HCEC 1CT (cell line): ENCODE measurements around the gene IFT27.
"Not testable (repeated sequence)": the region's sequence is repeated elsewhere in the genome, so short reads cannot be mapped to it uniquely, and the experiment has no call there.

Experiments
- DNase-seq: peaks from one replicate; pipeline ENCODE4 v3.0.0-alpha.2; 2017

The IFT27 gene

DNA sequence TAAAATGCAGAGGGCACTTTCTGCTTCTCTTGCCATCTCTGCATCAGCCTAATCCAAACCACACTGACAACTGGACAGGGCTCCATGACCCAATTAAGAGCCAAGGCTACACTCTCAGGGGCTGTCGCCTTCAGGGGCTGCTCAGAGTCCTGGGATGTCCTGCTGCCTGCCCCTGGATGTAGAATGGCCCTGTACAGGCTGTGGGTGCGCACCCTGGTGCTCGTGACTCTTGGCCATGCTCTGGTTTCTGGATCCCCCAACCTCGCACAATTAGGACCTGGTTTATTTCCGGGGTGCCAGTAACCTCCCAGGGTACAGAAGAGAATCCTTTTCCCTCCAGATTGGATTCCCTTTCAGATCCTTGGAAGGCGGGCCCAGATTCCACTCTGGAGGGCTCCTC lies 11.3 kb downstream of the IFT27 start:
- DNase-seq, result no peak

DNA sequence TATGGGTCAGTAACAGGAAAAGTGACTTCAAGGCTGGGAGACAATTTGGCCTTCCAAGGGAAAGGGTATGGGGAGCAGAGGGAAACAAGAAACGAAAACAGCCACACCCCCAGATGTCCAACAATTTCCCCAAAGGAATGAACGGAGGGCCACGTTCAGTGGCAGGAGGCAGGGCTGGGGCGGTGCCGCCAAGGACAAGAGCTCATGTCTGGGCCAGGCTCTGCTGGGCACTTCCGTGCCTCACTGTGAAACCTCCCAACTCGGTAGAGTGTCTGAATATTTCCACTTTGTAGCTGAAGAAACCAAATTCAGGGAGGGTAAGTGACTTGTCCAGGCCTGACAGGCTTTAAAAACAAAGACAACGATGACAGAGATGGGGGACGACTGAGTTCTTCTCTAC lies 11.9 kb downstream of the IFT27 start:
- no peak for DNase-seq

DNA sequence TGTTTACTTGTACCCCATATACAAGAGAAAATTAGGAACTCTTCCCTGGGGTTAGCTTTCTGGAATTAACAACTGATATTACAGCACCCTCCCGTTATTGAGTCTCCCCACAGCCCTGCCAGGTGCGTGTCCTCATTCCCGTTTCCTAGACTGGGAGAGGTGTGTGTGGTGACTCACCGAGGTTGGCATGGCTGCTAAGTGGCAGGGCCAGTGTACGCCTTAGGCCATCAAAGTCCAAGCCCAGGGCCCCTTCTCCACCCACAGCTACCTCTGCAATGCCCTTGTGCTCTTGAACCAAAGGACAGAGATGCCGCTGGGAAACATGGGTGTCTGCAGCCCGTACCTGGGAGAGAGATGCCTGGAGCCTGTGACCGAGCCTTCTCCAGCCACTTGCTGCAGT lies 12.3 kb downstream of the IFT27 start:
- no peak for DNase-seq

DNA sequence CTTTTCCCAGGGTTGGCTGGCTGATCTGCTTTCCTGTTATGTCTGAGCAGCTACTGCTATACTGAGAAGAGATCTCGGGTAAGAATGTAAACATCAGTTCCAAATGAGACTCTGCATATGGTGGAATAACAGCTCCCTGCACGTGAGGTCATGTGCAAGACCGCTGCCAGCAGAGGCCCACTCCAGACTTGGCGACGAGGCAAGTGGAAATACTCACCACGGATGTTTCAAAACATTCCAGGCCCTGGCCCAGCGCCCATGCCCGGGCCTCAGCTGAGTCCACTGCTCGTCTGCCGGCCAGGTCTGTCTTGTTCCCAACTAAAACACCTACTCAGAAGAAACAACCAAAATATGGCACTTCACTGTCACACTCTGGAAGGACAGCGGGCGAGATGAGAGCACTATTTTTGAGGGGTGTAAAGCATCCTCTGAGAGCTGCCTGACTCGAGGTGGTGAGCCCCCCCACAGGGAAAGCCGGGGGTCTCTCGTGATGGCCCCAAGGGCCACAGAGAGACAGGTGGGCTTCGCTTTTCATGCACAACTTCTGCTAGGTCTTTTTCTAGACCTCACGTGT lies 13.1 kb downstream of the IFT27 start:
- no peak for DNase-seq

DNA sequence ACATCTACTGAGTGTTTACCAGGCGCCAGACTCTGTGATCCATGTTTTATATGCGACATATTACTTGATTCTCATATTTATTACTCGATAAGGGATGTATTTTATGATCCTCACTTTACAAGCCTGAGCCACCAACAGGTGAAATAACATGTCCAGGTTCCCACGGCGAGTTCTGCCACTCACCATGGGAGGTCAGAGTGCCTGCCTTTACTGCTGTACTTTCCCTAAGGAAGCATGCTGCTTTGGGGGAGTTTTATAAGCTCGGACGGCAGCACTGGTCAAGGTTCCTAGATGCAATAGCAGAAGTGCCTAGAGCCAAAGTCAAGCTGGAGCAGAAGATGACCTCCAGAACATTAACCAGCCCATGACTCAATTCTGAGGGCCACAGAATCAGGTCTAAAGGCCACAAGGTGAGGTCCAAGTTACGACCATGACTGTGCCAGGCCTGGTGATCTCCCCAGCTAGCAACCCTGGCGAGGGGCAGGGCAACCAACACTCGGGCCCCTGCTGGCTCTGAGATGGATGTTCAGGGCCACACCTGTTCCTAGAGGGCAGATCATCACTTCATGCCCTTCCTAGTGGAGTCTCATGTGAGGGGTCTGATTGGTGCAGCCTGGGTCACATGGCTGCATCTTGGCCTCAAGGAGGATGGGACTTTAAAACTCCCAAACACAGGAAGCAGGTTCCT lies 14.2 kb downstream of the IFT27 start:
- DNase-seq, result no peak

DNA sequence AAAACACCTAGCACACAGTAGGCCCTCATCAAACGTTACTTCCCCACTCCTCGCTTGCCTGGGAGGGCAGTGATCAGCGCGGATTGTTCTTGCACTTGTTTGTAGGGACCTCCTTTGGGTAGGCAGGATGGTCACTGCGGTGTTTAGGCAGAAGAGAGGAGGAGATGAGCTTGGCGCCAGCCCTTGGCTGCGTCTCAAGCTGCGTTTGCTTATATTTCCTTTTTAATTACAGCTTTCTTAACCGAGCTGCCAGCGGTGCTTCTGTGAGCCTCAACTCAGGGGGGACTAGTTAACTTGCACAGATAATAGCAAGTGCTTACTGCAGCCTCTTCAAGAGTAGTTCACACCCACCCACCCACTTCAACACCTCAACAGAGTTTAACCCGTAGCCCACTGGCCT lies 15.1 kb downstream of the IFT27 start:
- no peak for DNase-seq

DNA sequence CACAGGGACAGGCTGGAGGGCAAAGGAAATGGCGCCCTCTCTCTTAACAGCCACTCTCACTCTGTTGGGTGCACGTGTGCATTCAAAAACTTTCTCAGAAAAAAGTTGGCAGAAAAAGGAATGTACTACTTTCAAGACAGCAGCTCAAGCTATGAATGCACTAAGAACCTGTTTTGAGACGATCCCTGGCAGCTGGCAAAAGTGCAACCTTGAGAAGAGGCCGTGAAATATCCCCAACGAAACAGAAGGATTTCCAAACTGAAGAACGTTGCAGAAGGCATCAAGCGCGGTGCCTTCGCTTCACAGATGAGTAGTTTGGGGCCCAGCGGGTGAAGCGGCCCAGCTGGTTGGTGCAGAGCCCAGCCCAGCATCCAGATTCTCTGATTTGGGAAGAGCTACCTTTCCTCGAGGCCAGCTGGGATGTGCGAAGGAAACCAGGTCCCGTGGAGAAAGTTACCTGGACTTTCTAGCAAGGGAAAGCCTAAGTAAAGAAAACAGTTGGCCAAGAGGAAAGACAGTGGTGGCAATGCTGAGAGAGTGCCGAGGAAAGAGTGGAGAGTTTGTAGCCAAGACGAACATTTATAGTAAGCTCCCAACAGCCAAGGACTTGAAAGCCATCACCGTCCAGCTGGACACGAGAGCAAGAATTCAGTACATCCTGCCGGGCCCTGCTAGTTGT lies 16.3 kb downstream of the IFT27 start:
- no peak for DNase-seq

DNA sequence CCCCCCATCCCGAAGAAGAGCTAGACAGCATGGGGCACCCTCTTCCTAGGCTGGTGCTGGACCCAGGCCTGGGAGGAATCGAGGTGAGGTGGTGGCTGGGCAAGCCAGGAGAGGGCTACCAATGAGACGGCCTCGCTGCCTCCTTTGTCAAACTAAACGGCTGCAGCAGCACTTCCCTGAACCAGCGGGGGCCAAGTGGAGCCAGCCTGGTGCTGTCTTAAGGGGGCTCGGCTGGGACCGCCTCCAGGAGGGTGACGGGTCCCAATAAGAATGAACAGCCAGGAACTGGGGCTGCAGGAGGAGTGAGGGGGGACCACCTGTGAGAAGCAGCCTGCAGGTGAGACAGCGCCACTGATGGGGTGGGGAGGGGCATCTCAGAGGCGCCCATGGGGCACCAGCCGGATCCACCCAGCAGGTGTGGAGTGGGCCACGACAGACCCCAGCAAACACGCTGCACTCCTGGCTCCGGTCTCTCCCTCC lies 17.1 kb downstream of the IFT27 start:
- no peak for DNase-seq

DNA sequence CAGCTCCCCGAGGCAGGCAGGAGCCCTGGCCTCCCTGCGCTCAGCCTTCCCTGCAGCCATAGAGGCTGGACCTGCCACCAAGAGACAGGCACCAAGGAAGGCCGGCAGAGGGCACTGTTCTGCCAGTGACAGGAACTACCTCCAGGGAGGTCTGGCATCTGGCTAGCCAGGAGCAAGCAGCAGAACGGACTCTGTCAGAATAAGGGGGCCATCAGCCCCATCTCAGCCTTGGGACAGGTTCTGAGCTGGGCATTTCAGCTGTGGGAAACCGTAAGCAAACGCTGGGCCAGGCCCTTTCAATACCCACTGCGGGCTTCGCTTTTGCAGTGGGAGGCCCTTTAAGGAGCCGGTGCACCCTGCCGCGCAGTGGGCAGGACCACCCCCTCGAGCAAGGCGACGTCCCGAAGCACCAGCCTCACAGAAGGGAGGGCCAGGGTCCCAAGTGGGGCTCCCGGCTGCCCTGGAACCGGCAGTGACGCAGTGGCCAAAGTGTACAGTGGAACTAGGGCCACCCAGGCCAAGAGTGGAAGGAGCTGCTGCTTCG lies 18.2 kb downstream of the IFT27 start:
- DNase-seq, result peak; percentile 47

DNA sequence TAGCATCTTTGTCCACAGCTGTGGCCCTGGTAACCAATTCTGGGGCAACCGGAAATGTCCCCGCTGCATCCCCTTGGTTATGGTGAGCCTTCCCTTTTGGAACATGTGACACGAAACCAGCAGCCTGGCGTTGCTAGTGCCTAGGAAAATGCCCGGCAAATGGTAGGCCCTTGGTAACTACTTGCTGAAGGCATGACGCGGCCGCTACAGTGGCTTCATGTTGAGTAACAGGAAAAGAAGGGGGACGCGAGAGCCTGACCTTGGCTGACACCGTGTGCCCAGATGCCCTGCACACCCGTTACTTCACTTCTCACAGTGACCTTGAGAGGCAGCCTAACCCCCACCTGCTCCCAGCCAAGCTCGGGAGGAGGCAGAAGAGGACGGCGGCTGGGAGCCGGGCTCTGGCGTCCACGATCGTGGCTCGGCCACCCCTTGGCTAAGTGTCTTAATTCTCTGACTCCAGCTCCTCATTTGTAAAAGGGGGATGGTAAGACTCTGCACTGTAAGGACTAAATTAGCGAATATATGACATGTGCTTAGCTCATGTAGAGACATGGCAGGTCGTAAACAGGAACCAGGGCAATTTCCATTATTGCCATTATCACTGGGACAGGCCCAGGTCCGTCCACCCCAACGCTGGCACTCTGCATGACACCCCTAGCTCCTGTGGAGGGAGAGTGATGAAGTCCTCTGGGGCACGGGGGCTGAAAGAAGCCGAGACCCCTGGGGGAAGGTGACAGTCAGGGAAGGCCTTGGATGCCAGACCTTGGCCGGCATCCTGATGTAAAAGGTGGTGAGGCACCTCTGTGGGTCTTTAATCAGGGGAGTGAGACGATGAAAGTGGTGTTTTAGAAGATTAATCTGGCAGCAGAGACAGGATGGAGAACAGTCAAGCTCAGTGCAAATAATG lies 18.9 kb downstream of the IFT27 start:
- no peak for DNase-seq

DNA sequence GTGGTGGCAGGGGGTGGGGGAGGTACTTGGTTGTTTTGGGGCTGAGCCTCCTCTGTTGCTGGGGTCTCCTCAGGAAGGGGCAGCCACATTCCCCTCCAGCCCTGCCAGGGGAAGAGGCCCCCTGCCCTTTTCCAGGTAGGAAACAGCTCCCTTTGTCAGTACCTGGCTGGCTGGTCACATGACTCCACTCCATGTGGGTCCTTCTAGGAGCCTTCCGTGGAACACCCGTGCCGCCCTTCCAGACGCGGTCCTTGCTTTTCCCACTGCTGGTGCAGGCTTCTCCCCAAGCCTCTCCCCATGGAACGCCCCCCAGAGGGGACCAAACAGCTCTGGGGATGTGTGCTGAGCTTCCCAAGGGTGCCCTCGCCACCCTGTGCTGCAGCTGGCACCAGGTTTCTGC lies 19.9 kb downstream of the IFT27 start:
- no peak for DNase-seq

DNA sequence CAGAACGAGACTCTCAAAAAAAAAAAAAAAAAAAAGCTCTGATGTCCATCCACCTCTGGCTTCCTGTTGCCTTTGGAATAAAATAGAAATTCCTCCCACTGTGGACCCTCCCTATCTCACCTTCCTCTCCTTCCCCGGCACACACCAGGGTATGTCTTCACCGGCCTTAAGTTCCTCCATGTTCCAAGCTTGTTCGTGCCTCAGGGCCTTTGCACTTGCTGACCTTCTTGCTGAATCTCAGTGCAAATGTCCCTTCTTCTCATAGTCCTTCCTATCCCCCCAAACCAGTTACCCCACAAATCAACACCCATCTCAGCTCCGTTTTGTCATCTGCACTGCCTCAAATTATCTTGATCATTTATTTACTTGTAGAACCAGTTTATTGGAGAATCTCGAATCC lies 20.6 kb downstream of the IFT27 start:
- DNase-seq, result no peak

DNA sequence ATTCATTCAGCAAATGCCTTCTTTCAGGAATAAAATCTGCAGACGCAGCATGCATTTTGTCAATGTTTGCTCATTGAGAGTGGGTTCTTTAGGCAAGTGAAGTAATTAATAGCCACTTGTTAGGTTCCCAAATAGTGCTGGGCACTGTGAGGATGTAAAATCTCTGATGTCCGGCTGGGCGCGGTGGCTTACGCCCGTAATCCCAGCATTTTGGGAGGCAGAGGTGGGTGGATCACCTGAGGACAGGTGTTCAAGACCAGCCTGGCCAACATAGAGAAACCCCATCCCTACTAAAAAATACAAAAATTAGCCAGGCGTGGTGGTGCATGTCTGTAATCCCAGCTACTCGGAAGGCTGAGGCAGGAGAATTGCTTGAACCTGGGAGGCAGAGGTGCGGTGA lies 21.0 kb downstream of the IFT27 start:
- DNase-seq, result not testable (repeated sequence)

DNA sequence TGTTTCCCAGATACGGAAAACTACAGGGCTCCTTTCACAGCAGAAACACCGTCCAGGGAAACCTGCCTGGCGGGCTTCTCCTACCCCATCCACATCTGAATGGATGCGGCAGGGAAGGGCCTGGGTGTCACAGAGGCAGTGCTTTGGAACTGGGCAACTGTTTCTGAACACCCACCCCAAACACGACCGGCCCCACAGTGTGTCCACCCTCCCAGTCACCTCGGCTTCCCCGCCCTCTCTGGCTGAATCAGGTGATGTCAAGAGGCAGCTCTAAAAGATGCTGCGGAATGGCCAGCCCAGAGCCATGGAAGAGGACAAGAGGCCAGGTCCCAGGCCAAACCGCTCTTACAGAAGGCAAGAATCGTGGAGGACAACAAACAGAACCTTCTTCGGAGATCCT lies 22.0 kb downstream of the IFT27 start:
- no peak for DNase-seq

DNA sequence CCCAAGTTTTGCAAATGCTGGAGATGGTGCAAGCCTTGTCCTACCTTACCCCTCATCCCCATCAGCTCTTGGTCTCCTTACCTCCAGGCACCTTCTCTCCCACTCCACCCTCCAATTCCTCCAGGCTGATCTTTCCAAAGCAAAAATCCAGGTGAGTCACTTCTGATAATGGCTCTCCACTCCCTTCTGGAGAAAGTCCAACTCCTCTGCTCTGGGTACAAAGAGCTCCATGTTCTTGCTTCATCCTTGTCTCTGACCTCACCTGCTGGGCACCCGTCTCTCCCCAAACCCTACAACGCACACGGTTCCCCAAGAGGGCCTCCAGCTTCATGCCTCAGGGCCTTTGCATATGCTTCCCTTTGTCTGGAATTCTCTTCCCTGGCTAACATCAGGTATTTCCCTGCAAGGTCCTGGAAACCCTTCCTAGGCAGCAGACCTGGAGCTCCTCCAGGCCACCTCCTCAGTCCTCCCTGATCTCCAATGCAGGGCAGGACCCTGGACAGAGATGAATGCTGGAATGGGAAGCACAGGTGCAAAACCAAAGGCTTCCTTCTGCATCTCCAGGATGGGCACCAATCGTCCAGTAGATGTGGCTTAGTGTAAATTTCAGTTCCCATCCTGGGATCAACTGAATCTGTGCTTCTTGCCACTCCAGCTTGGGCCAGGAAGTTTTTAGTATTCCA lies 22.7 kb downstream of the IFT27 start:
- no peak for DNase-seq

DNA sequence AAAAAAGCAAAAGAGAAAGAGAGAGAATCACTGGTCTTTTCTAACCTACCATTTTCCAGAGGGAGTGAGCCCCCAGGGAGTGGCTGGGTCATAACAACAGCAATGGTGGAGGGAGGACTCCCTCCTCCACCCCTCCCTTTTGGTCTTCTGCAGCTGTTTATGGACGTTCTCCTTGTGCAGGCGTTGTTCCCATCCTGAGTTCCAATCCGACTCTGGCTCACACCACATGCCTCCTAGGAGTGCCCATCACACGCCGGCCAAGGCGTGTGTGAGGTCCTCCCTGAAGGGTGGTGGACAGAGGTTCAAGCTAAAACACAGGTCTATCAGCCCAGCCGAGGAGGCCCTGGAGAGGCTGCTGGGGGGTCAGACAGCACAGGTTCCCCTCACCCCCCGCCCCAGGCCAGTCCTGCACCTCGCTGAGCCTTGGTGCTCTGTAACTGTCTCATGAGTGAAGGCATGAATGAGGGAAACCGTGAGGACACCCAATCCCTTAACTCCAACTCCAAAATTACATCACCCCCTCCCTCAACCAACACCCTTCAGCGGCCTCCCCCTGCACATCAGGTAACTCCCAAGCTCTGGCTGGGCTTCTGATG lies 29.4 kb downstream of the IFT27 start:
- no peak for DNase-seq

DNA sequence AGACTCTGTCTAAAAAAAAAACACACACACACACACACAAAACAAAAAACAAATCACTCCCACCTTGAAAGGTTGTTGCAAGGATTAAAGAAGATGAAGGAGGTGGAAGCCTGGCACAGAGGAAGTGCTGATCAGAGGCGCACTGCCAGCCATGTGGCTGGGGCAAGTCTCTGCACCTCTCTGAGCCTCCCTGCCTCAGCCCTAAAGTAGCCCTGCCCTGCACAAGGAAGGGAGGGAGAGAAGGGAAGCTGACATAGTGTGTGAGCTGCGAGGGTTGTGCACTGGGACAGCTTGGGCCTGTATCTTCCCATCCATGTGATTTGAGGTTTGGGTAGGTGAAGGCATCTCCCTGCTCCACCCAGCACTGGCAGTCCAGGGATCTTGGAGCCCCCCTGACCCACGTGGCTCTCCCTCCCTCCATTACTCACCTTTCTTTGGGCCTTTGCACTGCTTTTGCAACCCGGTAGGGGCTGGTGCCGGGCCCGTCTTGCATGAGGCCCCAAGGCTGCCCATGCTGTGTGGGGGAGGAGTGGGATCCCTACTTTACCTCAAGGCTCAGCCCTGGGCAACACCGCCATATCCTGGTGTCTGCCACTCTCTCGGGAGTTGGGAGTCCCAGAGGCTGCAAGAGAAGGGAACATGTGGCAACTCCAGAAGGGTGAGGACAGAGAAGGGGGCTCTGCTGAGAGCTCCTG lies 30.5 kb downstream of the IFT27 start:
- no peak for DNase-seq

DNA sequence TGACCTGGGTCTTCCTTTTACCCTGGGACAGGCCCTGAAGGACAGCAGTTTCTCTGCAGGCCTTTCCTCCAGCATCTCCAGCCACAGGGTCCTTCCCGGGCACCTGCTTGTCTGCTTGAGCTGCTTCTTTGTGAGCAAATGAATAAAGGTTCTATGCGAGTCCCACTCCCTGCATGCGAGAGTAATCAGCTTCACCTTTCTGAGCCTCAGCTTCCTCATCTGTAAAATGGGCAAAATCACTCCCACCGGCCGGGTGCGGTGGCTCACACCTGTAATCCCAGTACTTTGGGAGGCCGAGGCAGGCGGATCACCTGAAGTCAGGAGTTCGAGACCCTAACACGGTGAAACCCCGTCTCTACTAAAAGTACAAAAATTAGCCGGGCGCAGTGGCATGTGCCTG lies 31.1 kb downstream of the IFT27 start:
- no peak for DNase-seq

DNA sequence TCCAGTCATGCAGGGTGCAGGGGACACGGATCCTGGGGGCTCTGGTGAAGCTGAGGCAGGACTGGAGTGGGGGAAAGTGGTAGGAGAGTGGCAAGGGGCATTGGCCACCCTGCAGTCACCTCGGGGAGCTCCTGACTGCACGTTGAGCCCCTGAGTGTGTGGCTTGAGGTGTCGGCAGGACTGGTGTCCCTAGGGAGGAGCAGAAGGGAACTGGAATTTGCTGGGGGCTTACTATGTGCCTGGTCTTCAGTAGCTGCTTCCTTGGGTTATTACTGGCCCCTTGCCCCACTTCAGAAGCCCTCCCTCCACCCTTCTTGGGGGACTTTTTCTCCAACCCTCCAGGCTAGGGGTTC lies 31.5 kb downstream of the IFT27 start:
- no peak for DNase-seq

DNA sequence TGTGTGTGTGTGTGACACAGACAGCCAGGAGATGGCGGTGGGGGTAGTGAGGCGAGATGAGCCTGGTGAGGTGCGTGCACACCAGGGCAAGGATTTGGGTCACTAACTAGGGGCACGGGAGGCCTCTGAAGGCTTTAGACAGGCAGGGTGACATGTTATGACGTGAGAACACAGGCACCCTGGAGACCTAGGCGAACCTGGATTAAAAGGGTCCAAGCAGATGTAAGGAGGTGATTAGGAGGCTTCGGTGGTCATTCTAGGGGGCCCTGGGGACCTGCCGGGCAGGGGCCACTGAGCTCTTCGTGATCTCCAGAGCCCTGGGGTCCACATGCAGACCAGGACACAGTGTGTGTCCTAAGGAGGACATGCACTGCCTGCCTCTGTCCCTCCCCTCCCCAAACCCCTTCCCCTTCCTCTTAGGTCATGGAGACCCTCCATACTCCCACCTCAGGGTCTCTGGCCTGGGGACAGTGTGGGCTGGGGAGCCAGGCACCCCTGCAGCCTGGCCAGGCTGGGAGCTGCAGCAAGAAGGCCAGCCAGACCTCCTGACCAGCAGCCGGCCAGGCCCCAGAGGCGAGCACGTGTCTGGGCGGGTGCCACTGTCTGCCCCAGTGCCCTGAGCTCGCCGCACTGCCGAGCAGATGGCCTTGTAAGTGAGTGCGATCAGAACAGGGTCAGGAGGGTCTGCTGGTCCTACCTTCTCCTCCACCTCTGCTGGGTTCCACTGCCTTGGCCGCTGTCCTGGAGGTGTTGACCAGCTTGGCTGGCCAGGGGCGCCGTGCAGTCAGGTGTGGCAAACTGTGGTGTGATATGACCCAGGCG lies 32.1 kb downstream of the IFT27 start:
- DNase-seq, result no peak

DNA sequence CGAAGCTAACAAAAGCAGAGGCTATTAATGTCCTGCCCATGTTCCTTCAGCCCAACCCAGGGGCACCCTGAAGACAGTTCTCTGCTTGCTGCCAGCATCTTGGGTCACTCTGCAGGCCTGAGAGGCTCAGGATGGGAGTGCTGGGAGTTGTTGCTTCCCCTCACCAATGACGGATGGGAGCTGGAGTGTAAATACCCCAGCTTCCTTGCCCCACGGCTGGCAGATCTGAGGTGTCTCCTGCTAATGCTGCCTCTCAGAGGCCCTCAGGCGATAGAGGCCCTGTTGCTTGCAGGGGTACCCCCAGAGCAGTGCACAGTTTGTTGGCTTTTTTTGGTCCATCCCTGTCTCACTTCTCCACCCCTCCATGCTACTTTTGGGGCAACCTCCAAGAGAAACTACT lies 32.9 kb downstream of the IFT27 start:
- no peak for DNase-seq
